GM19468 (cell line): ENCODE results near the gene PLK4.
"Not testable (repeated sequence)": the region's sequence is repeated elsewhere in the genome, so short reads cannot be mapped to it uniquely, and the experiment has no call there.

Source experiments
- ATAC-seq: cut with Tn5 transposase; IDR thresholded peaks from one replicate; pipeline ENCODE4 v1.9.1; 2021; ENCODE audit warnings: mild to moderate bottlenecking, moderate library complexity, moderate number of reproducible peaks; ENCODE audit not compliant: unreplicated experiment; ENCODE audit errors: extremely low read depth

Gene PLK4

GRCh38 chr4:127899682-127900081 lies 19.0 kb downstream of the PLK4 start:
- ATAC-seq, result not testable (repeated sequence)

- no peak for ATAC-seq
Measured at GRCh38 chr4:127905029-127905428, 24.3 kb downstream of the PLK4 start.

DNA sequence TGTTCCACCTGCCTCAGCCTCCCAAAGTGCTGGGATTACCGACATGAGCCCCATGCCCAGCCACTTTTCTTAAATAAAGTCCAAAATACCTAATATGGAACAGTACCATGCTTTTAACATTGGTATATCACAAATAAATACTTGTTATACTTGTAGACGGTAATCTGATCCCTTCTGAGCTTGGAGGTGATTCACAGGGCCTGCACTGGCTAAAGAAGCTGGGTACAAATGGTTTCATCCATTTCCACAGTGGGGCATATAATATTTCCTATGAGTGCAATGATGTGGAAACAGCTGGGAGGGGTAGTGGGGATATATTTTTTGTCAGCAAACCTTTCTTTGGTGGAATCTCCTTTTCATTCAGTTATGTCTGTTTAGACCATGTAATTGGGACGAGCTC lies 35.8 kb downstream of the PLK4 start:
- ATAC-seq, result no peak

DNA sequence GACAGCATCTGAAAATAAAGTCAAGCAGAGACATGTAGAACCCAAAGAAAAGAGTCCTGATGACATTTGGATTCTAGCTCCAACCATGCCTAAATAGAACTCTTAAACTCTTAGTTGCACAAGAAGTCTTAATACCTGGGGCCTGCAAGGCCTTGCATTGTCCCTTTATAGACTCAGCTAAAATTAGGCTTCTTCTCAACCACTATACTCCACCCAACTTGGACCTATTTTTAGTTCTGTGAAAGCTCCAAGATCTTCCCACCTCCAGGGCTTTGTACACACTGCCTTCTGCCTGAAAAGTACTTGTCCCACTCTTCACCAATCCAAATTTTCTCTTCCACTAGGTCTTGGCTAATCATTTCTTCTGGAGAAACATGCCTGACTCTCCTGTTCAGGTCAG lies 36.5 kb downstream of the PLK4 start:
- no peak for ATAC-seq

- no peak for ATAC-seq
Measured at GRCh38 chr4:127920521-127920920, 39.8 kb downstream of the PLK4 start.

DNA sequence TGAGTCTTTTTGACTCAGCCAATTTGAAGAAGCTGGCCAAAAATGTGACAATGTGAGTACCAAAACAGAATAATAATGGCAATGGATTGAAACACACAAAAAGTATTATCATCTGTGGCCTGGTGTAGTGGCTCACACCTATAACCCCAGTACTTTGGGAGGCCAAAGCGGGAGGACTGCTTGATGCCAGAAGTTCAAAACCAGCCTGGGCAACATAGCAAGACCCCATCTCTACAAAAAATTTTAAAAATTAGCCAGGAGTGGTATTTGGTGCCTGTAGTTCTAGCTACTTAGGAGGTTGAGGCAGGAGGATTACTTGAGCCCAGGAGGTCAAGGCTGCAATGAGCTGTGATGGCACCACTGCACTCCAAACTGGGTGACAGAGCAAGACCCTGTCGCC lies 41.5 kb downstream of the PLK4 start:
- ATAC-seq, result no peak

DNA sequence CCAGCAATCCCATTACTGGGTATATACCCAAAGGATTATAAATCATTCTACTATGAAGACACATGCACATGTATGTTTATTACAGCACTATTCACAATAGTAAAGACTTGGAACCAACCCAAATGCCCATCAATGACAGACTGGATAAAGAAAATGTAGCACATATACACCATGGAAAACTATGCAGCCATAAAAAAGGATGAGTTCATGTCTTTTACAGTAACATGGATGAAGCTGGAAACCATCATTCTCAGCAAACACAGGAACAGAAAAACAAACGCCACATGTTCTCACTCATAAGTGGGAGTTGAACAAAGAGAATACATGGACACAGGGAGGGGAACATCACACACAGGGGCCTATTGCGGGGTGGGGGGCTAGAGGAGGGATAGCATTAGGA lies 45.0 kb downstream of the PLK4 start:
- ATAC-seq, result not testable (repeated sequence)

- no peak for ATAC-seq
Measured at GRCh38 chr4:127930175-127930574, 49.5 kb downstream of the PLK4 start.

DNA sequence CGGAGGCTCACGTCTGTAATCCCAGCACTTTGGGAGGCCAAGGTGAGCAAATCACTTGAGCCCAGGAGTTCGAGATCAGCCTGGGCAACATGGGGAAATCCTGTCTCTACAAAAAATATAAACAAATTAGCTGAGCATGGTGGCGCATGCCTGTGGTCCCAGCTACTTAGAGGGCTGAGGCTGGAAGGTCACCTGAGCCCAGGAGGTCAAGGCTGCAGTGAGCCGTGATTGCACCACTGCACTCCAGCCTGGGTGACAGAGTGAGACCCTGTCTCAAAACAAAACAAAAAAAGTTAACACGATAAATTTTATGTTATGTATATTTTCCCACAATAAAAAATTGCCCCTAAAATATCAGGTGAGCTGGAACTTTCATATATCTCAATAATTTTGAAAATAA lies 51.1 kb downstream of the PLK4 start:
- ATAC-seq, result not testable (repeated sequence)

DNA sequence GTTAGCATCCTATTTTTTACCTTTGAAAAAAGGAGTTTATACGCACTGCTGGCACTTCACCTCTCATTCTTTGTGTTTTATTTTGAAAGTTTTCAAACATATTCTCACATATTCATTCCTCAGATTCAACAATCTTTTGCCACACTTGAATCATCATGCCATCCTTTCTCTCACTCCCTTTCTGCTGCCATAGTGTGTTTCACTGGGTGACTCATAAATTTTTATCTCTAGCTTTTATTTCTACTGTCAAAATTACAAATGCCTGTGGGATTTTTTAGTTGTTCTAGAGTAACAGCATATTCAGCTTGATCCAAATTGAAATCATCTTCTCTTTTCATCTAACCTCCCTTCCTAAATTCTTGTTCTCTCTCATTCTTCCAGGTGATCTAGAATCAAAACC lies 56.3 kb downstream of the PLK4 start:
- ATAC-seq, result no peak
